ENCODE measurements around the gene ZNRF3.
"Not testable (repeated sequence)": the region's sequence is repeated elsewhere in the genome, so short reads cannot be mapped to it uniquely, and the experiment has no call there.

ZNRF3 gene

DNA sequence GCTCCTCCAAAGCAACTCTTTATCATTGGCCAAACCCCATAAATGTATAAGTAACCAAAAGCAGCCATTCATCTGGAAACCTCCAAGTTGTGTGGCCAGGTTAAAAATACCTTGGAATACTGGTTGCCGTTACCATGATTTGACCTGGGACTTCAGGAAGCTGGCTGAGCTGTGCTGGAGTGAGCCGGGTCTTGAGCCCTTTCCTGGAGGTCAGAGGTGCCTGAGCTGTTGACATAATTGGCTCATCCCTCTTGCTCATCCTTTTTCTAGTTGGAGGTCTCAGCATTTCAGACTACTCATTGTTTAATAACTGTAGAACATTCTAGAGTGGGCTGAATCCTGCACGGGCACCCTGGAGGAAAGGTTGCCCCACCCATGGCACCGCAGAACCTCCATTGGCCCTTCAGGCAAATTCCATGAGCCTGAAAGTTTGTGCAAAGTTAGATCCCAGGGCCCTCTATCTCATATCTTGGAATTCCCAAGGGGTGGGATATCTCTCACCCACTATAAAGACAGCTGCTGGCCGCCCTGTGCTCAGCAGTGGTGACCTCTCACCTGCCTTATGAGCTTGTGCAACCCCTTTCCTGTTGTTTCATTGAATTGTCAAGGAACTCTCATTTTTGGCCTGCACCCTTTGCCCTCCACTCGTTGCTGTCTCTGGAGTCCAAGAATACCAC, 101.2 kb downstream of the ZNRF3 start:
- DNase-seq (ENCODE audit: low read depth in 2 of 2) = no peak

- DNase-seq (ENCODE audit: low read depth in 2 of 2) = no peak
Measured at GRCh38 chr22:28985581-28986290, 102.4 kb downstream of the ZNRF3 start.

- no peak for DNase-seq (ENCODE audit: low read depth in 2 of 2)
Measured at GRCh38 chr22:28986366-28986765, 103.0 kb downstream of the ZNRF3 start.

- no peak for DNase-seq (ENCODE audit: low read depth in 2 of 2)
Measured at GRCh38 chr22:28988457-28988856, 105.1 kb downstream of the ZNRF3 start.

DNA sequence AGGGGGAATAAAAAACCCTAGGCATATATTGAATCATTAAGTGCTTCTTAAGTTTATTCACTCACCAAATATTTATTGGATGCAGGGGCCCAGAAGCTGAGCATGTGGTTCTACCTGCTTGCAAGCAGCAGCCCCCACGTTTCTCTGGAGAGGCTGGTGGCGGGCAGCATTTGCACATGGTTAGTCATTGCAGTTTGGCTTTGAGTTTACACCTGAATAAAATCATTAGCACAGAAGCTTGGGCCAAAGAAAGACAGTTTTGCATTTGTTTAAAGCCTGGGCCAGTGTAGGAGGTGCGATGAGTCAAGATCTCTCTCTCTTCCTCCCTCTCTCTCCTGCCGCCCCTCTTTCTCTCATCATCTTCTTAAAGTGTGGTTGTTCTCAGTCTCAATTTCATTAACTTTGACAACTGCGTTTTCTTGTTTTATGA, 105.7 kb downstream of the ZNRF3 start:
- DNase-seq (ENCODE audit: low read depth in 2 of 2) = no peak

- DNase-seq (ENCODE audit: low read depth in 2 of 2) = no peak
Measured at GRCh38 chr22:28989484-28989883, 106.1 kb downstream of the ZNRF3 start.

- no peak for DNase-seq (ENCODE audit: low read depth in 2 of 2)
Measured at GRCh38 chr22:28989912-28990311, 106.5 kb downstream of the ZNRF3 start.

- no peak for DNase-seq (ENCODE audit: low read depth in 2 of 2)
Measured at GRCh38 chr22:28992565-28993356, 109.4 kb downstream of the ZNRF3 start.

GRCh38 chr22:28994522-28994921, 111.2 kb downstream of the ZNRF3 start:
- no peak for DNase-seq (ENCODE audit: low read depth in 2 of 2)

DNA sequence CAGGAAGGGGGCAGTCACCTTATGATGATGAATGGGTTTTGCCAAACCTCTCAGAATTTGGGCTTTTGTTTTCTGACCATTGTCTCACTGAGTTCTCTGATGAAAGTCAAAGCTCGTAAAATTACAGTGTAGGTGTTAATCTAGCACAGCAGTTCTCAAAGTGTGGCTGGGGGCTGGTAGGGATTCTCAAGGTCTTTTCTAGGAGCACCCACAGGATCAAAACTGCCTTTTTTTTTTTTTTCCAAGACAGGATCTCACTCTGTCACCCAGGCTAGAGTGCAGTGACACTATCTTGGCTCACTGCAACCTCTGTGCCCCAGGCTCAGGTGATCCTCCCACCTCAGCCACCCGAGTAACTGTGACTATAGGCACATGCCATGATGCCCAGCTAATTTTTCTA, 112.2 kb downstream of the ZNRF3 start:
- no peak for DNase-seq (ENCODE audit: low read depth in 2 of 2)

DNA sequence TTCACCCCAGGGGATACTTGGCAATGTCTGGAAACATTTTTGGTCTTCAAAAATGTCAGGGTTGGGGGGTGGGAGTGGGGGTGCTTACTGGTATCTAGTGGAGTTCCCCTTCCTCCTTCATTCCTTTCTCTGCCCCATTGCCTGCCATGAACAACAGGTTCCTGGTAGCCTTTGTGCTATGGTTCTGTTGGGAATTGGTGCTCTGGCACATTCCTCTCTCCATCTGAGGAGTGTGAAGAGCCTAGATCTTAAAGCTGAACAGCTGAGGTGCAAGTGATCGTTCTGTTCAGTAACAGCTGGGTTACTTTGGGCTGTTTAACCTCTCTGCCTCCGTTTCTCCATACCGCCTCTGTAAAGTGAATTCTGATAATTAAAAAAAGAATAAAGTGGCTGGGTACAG, 114.0 kb downstream of the ZNRF3 start:
- no peak for DNase-seq (ENCODE audit: low read depth in 2 of 2)

- DNase-seq (ENCODE audit: low read depth in 2 of 2) = no peak
Measured at GRCh38 chr22:28998681-28999080, 115.3 kb downstream of the ZNRF3 start.

GRCh38 chr22:28999510-28999909, 116.1 kb downstream of the ZNRF3 start:
- DNase-seq (ENCODE audit: low read depth in 2 of 2) = no peak

GRCh38 chr22:28999919-29000556, 116.7 kb downstream of the ZNRF3 start:
- no peak for DNase-seq (ENCODE audit: low read depth in 2 of 2)

DNA sequence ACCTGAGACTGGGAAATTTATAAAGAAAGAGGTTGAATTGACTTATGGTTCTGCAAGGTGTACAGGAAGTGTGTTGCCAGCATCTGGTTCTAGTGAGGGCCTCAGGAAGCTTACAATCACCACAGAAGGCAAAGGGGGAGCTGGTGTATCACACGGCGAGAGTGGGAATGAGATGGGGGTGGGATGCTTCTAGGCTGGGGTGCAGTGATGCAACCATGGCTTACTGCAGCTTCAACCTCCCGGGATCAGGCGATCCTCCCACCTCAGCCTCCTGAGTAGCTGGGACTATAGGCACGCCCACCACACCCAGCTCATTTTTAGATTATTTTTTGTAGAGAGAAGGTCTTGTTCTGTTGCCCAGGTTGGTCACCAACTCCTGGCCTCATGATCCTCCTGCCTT, 117.3 kb downstream of the ZNRF3 start:
- no peak for DNase-seq (ENCODE audit: low read depth in 2 of 2)

- no peak for DNase-seq (ENCODE audit: low read depth in 2 of 2)
Measured at GRCh38 chr22:29002603-29003002, 119.2 kb downstream of the ZNRF3 start.

GRCh38 chr22:29003552-29003951, 120.2 kb downstream of the ZNRF3 start:
- no peak for DNase-seq (ENCODE audit: low read depth in 2 of 2)

- DNase-seq (ENCODE audit: low read depth in 2 of 2) = no peak
Measured at GRCh38 chr22:29003975-29004646, 120.7 kb downstream of the ZNRF3 start.

GRCh38 chr22:29004647-29005371, 121.4 kb downstream of the ZNRF3 start:
- DNase-seq (ENCODE audit: low read depth in 2 of 2) = no peak

DNA sequence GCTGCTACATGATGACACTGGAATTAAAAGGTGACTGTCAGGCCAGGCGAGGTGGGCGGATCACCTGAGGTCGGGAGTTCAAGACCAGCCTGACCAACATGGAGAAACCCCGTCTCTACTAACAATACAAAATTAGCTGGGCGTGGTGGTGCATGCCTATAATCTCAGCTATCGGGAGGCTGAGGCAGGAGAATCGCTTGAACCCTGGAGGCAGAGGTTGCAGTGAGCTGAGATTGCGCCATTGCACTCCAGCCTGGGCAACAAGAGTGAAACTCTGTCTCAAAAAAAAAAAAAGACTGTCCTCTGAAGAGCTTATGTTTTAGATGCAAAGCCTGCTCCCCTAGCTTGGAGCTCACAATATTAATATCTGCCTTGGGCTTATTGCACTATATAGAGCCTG, 122.4 kb downstream of the ZNRF3 start:
- DNase-seq (ENCODE audit: low read depth in 2 of 2) = not testable (repeated sequence)

DNA sequence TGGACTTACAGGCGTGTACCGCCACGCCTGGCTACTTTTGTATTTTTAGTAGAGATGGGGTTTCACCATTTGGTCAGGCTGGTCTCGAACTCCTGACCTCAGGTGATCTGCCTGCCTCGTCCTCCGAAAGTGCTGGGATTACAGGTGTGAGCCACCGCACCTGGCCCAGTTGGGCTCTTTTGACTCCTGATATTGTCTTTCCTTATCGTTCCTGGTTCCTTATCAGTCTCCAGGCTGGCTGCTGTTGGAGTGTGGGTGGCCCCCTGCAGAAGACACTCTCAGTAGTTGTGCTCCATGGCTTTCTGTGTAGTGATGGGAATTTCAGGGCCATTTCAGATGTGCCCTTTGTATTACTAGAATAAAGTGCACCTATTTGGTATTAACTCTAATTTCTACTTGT, 123.0 kb downstream of the ZNRF3 start:
- DNase-seq (ENCODE audit: low read depth in 2 of 2) = no peak

Data from stimulated activated CD8-positive, alpha-beta memory T cell treated with anti-CD3 and anti-CD28 coated beads, Interleukin-2, amount 100 ng/mL, for 1 hour (primary cell).